Esophagus squamous epithelium (tissue), 4 donors: ENCODE results near the gene POLN.

Experiments used
- CTCF ChIP-seq, 6 experiments: fragments of 450-650 bp in 4 of 6; fragments of 200-600 bp in 2 of 6; sonication (generic) in 2 of 6; IDR thresholded peaks; one replicate each; pipeline ENCODE4 v1.5.1; 2016 to 2019; ENCODE audit warnings: antibody characterized with exemption in 6 of 6, mild to moderate bottlenecking in 4 of 6, moderate library complexity in 4 of 6
- POLR2A ChIP-seq, 4 donors: fragments of 450-650 bp; IDR thresholded peaks; one replicate each; pipeline ENCODE4 v1.6.1; 2017; ENCODE audit warnings: antibody characterized with exemption in 4 of 4, mild to moderate bottlenecking in 4 of 4, moderate library complexity in 3 of 4

GRCh38 chr4:2257361-2258081 lies 15.6 kb upstream of the POLN start:
- TF ChIP-seq POLR2A (IDR thresholded peaks at IDR 0.05), result no peak
- TF ChIP-seq CTCF (IDR thresholded peaks at IDR 0.05), result no peak
